SK-N-SH (cell line): ENCODE measurements around the gene SCARB2.

Experiments
- CTCF ChIP-seq: fragments of 200-600 bp; sonication (generic); IDR thresholded peaks from 2 replicates; pipeline ENCODE4 v1.6.1; 2017; ENCODE audit warnings: antibody characterized with exemption, mild to moderate bottlenecking, moderate library complexity
- MAX ChIP-seq: IDR thresholded peaks from 2 replicates; pipeline ENCODE4 v1.4.0; 2012; ENCODE audit warnings: low read depth
- RCOR1 ChIP-seq: fragments of 150-350 bp; IDR thresholded peaks from 2 replicates; pipeline ENCODE4 v1.6.1; 2017; ENCODE audit warnings: antibody characterized with exemption, low read length

- no peak for TF ChIP-seq CTCF
- peak; percentile 58 for TF ChIP-seq MAX
- no peak for TF ChIP-seq RCOR1
Measured at GRCh38 chr4:76147454-76148141, 66.0 kb downstream of the SCARB2 start.
